Duodenal mucosa (tissue), 2 donors: ENCODE data around the gene KCNMA1.

ENCODE experiments used
- H3K27ac ChIP-seq: one replicate; pipeline ENCODE4 v1.7.0; 2013; ENCODE audit warnings: low read depth, low read length
- H3K27me3 ChIP-seq, 2 donors: one replicate each; pipeline ENCODE4 v1.7.0; 2013; ENCODE audit warnings: low read length in 2 of 2, control low read depth in 1 of 2; ENCODE audit not compliant: insufficient read depth in 2 of 2, control insufficient read depth in 1 of 2
- H3K36me3 ChIP-seq, 2 donors: one replicate each; pipeline ENCODE4 v1.7.0; 2013; ENCODE audit warnings: low read length in 2 of 2, control low read depth in 1 of 2; ENCODE audit not compliant: insufficient read depth in 2 of 2, control insufficient read depth in 1 of 2
- H3K4me1 ChIP-seq, 2 donors: one replicate each; pipeline ENCODE4 v1.7.0; 2013; ENCODE audit warnings: low read length in 2 of 2, control low read depth in 1 of 2; ENCODE audit not compliant: insufficient read depth in 2 of 2, control insufficient read depth in 1 of 2
- H3K4me3 ChIP-seq, 2 donors: one replicate each; pipeline ENCODE4 v1.7.0; 2013; ENCODE audit warnings: low read length in 2 of 2, low read depth in 1 of 2
- H3K9ac ChIP-seq, 2 donors: one replicate each; pipeline ENCODE4 v1.7.0; 2013; ENCODE audit warnings: low read length in 2 of 2, low read depth in 1 of 2
- H3K9me3 ChIP-seq, 2 donors: one replicate each; pipeline ENCODE4 v1.7.0; 2013; ENCODE audit warnings: low read length in 2 of 2, control low read depth in 1 of 2; ENCODE audit not compliant: control insufficient read depth in 1 of 2

Gene KCNMA1

DNA sequence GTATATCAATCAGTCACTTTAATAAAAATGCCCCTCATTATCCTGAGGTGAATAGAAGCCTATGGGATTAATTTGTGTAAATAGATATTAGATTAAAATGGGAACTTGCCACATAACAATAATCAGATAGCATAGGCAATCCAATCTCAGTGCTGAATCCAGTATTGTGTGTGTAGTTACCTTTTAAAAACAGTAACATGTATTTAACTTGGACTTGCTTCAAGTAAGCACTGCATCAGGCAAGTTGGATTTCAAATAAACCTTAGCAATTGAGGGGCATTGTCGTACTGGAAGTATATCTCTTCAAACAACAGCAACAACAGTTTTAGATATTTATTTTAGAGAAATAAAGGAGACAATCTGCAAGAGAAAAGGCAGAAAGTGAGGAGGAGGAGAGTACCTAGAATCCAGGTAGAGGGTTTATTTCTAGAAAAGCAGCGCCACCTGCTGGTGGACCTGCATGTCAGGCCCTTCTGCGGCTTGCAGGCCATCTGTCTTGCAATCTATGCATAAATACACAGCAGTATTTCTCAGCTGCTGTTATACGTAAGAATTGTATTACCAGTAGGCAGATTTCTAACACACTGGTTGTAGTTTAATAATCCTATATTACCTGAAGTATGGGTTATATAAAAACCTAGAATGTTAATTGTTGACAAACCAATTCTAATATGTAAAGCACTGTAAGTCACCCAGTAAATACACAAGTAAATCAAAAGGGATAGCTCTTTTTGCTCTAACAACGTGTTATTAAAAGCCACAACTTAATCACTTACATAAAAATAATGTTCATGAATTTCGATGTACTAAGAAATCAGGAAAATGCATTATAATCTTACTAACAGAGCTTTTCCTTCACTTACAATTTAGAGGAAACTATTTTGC lies 652.8 kb downstream of the KCNMA1 start:
- H3K36me3 ChIP-seq = no peaks in the 10 kb centered on the region
- H3K27me3 ChIP-seq = no peaks in the 10 kb centered on the region
- H3K4me1 ChIP-seq = no peaks in the 10 kb centered on the region
- no peak overlapping the region for H3K4me3 ChIP-seq
- H3K9ac ChIP-seq = no peak overlapping the region
- H3K9me3 ChIP-seq = no peaks in the 10 kb centered on the region
- H3K27ac ChIP-seq = no peak overlapping the region

DNA sequence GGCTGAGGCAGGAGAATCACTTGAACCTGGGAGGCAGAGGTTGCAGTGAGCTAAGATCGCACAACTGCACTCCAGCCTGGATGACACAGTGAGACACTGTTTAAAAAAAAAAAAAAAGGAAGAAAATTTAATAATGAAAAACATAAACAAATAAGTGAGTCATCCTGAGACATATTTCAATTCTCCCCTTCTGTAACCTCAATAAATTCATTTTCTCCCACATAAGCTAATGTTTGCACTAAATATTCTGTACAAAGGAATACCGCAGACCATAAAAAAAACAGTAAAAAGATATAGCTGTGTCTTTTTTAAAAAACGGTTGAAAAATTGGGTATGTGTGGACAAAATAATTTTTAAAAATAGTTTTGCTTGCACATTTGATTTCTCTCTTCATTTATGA lies 654.0 kb downstream of the KCNMA1 start:
- no peak overlapping the region for H3K9ac ChIP-seq
- no peaks in the 10 kb centered on the region for H3K36me3 ChIP-seq
- H3K27me3 ChIP-seq = no peaks in the 10 kb centered on the region
- H3K9me3 ChIP-seq = no peaks in the 10 kb centered on the region
- H3K4me1 ChIP-seq = no peaks in the 10 kb centered on the region
- H3K27ac ChIP-seq = no peak overlapping the region
- H3K4me3 ChIP-seq = no peak overlapping the region

DNA sequence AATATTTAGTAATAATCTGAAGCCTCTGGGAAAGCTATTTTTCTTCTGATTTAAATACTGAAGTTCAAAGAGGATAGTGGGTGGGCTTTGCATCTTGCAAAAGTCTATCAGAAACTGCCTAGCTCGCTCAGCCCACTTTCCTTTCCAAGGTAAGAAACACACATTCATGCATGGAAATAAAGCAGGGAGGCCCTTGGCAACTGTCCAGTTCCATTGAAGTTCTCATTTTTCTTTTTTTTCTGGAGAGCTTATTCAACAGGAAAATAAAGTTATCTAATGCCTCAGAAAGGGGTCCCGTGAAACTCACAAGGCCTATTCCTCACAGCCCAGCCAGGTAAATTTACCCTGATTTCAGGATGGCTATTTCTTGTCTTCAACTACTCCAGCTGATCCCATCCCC lies 654.9 kb downstream of the KCNMA1 start:
- Histone ChIP-seq H3K27me3 (no peaks in the 10 kb centered on the region), H3K27ac (no peak overlapping the region), H3K4me1 (no peaks in the 10 kb centered on the region), H3K4me3 (no peak overlapping the region), H3K9me3 (no peaks in the 10 kb centered on the region), H3K9ac (no peak overlapping the region), H3K36me3 (no peaks in the 10 kb centered on the region)

DNA sequence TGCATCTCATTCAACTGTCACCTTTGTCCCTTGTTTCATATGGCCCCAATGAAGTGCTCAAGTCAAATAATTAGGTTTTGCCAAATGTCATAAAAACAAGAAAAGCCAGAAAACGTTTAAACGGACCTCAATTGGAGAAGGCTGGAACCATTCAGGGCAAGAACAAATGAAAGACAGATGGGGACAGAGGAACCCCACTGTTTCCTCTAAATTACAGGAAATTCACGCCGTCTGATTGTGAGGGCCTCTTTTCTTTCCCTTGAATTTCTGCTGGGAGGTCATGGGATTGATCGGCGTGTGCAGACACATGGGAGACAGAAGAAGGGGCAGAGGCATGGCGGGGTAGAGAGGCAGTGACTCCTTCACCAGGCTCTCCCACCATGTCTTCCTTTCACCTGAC lies 656.4 kb downstream of the KCNMA1 start:
- no peak overlapping the region for H3K4me3 ChIP-seq

DNA sequence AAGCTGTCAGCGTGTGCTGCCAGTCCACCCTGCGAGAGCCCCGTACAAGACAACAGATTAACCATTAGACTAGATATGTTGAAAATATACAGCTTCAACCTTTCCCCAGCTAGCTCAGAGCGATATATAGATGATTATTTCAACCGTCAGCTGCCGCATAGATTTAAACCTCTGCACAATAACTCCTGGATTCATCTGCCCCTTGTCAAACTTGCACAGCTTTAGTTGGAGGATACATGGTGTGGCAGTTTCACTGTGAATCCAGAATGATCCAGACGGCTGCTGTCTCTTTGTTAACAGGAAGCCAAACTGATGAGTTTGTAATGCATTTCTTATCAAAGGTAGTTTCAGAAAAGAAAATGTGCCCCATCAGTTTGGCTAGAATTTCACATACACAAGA lies 659.7 kb downstream of the KCNMA1 start:
- H3K27ac ChIP-seq = no peak overlapping the region

More for the DNA sequence above, 656.4 kb downstream of the KCNMA1 start:
- Histone ChIP-seq H3K9me3 (no peaks in the 10 kb centered on the region), H3K27ac (no peak overlapping the region), H3K4me1 (no peaks in the 10 kb centered on the region), H3K27me3 (peaks cover 0 to 4% of the 10 kb centered on the region in 2 donors), H3K9ac (no peak overlapping the region), H3K36me3 (no peaks in the 10 kb centered on the region)

DNA sequence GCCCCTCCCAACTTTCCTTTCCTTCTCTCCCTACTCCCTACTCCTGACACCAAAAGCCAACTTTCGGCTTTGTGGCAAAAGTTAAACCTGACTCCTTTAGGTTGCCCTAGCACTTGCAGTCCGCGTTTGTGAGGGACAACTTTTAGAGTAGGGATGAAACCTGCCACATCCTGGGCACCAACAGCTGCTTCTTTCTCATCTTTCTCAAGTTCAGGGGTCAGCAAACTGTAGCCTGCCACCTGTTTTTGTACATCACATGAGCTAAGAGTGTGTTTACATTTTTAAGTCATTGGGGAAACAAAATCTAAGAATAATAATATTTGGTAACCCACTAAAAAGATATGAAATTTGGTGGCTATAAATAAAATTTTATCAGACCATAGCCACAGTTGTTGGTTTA lies 660.6 kb downstream of the KCNMA1 start:
- no peaks in the 10 kb centered on the region for H3K36me3 ChIP-seq
- no peak overlapping the region for H3K27ac ChIP-seq
- no peaks in the 10 kb centered on the region for H3K9me3 ChIP-seq
- H3K4me3 ChIP-seq = no peak overlapping the region
- H3K4me1 ChIP-seq = no peaks in the 10 kb centered on the region
- H3K27me3 ChIP-seq = peaks cover 0 to 4% of the 10 kb centered on the region in 2 donors
- H3K9ac ChIP-seq = no peak overlapping the region

More for the DNA sequence above, 659.7 kb downstream of the KCNMA1 start:
- Histone ChIP-seq H3K9ac (no peak overlapping the region), H3K9me3 (no peaks in the 10 kb centered on the region), H3K4me3 (no peak overlapping the region), H3K4me1 (no peaks in the 10 kb centered on the region), H3K27me3 (peaks cover 0 to 4% of the 10 kb centered on the region in 2 donors), H3K36me3 (no peaks in the 10 kb centered on the region)

DNA sequence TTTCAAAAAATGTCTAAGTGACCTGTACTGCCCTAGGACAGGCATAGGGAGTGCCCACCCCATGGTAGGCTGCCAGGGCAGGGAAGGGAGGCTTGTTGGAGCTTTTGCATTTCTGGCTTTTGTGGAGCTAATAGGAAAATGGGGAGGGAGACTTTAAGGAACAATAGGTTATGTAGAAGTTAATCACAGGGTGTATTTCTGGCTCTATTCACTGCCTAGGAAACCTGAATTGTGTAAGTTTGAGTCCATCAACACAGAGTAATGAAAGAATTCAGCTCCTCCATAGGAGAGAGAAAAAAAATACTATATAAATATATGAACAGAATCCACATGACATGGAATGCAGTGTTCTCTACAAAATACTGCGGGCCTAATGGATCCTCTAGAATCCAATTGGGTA lies 661.5 kb downstream of the KCNMA1 start:
- Histone ChIP-seq H3K36me3 (no peaks in the 10 kb centered on the region), H3K9me3 (no peaks in the 10 kb centered on the region), H3K27me3 (peaks cover 0 to 4% of the 10 kb centered on the region in 2 donors), H3K27ac (no peak overlapping the region), H3K9ac (no peak overlapping the region), H3K4me3 (no peak overlapping the region), H3K4me1 (no peaks in the 10 kb centered on the region)

DNA sequence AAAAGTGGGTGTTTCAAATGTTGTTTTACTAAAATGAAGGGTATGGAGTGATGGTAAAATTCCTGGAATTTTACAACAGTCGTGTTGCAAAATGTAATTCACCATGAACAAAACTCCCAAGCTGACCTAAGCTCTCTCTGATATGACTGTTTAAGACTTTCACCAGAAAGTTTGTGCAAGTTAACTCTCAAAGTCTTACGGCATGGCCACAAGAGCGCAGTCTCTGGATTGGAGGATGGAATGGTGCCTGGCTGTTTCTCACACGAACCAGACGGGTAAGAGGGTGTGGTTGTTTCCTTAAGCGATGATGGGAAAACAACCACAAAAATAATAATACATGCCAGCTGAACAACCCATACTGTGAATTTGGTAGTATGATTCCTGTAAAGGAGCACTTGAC lies 662.5 kb downstream of the KCNMA1 start:
- Histone ChIP-seq H3K4me1 (no peaks in the 10 kb centered on the region), H3K4me3 (no peak overlapping the region), H3K9ac (no peak overlapping the region), H3K27me3 (peaks cover 0 to 4% of the 10 kb centered on the region in 2 donors), H3K27ac (no peak overlapping the region), H3K36me3 (no peaks in the 10 kb centered on the region), H3K9me3 (no peaks in the 10 kb centered on the region)

DNA sequence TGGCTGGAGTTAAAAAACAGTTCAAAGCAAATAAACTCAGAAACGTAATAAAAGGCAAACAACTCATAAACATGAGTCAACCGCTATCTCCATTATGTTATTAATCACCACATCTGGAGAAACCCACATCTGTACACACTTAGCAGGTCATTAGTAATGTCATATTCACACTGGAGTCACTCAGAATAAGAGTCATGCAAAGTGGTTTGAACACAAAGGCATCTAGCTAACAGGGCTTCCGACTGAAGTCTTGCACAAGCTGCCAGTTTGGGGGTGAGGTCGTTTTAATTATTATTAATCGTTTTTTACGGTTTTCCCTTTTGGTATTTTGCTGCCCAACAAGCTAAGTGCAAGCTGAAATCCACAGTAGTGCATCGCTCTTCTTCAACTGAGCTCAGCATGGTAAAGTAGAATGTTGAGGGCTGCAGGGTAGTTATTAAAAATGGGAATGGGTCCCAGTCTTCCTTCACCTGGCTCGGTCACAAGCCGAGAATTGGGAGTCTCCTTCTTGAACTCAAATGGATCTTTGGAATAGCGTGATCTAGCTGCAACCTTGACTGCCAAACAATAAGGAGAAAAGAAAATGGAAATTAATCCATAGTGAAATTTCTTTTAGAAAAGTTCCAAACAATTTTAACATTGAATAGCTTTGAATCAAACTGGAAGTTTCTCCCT lies 663.5 kb downstream of the KCNMA1 start:
- H3K9ac ChIP-seq = no peak overlapping the region
- H3K27me3 ChIP-seq = peaks cover 0 to 4% of the 10 kb centered on the region in 2 donors
- H3K36me3 ChIP-seq = no peaks in the 10 kb centered on the region
- H3K4me1 ChIP-seq = no peaks in the 10 kb centered on the region
- no peak overlapping the region for H3K27ac ChIP-seq
- no peak overlapping the region for H3K4me3 ChIP-seq
- H3K9me3 ChIP-seq = no peaks in the 10 kb centered on the region
